SU-DHL-6 (cell line): ENCODE data around the gene CD247.

Experiments used
- EZH2phosphoT487 ChIP-seq: fragments of 200-600 bp; sonication (generic), shearing (Covaris generic); conservative IDR thresholded peaks from 2 replicates; pipeline ENCODE4 v1.6.1; 2018; ENCODE audit warnings: mild to moderate bottlenecking, antibody characterized with exemption, low read length, moderate library complexity, mixed read lengths
- TF ChIP-seq, protein P1 (sequence below): fragments of 200-600 bp; sonication (generic); IDR thresholded peaks from one replicate; pipeline ENCODE4 v1.5.1; 2017; ENCODE audit warnings: antibody characterized with exemption, mild to moderate bottlenecking, low read length, moderate library complexity; ENCODE audit not compliant: insufficient read depth, poor library complexity, severe bottlenecking

- TF ChIP-seq, protein P1, sequence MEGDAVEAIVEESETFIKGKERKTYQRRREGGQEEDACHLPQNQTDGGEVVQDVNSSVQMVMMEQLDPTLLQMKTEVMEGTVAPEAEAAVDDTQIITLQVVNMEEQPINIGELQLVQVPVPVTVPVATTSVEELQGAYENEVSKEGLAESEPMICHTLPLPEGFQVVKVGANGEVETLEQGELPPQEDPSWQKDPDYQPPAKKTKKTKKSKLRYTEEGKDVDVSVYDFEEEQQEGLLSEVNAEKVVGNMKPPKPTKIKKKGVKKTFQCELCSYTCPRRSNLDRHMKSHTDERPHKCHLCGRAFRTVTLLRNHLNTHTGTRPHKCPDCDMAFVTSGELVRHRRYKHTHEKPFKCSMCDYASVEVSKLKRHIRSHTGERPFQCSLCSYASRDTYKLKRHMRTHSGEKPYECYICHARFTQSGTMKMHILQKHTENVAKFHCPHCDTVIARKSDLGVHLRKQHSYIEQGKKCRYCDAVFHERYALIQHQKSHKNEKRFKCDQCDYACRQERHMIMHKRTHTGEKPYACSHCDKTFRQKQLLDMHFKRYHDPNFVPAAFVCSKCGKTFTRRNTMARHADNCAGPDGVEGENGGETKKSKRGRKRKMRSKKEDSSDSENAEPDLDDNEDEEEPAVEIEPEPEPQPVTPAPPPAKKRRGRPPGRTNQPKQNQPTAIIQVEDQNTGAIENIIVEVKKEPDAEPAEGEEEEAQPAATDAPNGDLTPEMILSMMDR, result no peak
- no peak for TF ChIP-seq EZH2phosphoT487
Measured at GRCh38 chr1:167565922-167566321, 47.6 kb upstream of the CD247 start.
